Raji (cell line): ENCODE data around the gene SHROOM1.

Experiments used
- POLR2A ChIP-seq: IDR thresholded peaks from 2 replicates; pipeline ENCODE4 v1.6.1; 2011; ENCODE audit warnings: low read depth, low read length, control low read depth; ENCODE audit not compliant: insufficient read depth

Gene SHROOM1

GRCh38 chr5:132802044-132802684, 28.3 kb downstream of the SHROOM1 start:
- no peak for TF ChIP-seq POLR2A

GRCh38 chr5:132800545-132800944, 29.9 kb downstream of the SHROOM1 start:
- TF ChIP-seq POLR2A: no peak

GRCh38 chr5:132799392-132799791, 31.1 kb downstream of the SHROOM1 start:
- TF ChIP-seq POLR2A: no peak

GRCh38 chr5:132797651-132798050, 32.8 kb downstream of the SHROOM1 start:
- TF ChIP-seq POLR2A: no peak

- no peak for TF ChIP-seq POLR2A
Observed at GRCh38 chr5:132791026-132791425, 39.4 kb downstream of the SHROOM1 start.

- no peak for TF ChIP-seq POLR2A
Observed at GRCh38 chr5:132790201-132790865, 40.1 kb downstream of the SHROOM1 start.

- no peak for TF ChIP-seq POLR2A
Observed at GRCh38 chr5:132788990-132789886, 41.2 kb downstream of the SHROOM1 start.

- TF ChIP-seq POLR2A: no peak
Observed at GRCh38 chr5:132788508-132788907, 41.9 kb downstream of the SHROOM1 start.

- no peak for TF ChIP-seq POLR2A
Observed at GRCh38 chr5:132787076-132787475, 43.4 kb downstream of the SHROOM1 start.

GRCh38 chr5:132785864-132786263, 44.6 kb downstream of the SHROOM1 start:
- no peak for TF ChIP-seq POLR2A

GRCh38 chr5:132785365-132785764, 45.1 kb downstream of the SHROOM1 start:
- no peak for TF ChIP-seq POLR2A

GRCh38 chr5:132782101-132782500, 48.3 kb downstream of the SHROOM1 start:
- TF ChIP-seq POLR2A: no peak

- no peak for TF ChIP-seq POLR2A
Observed at GRCh38 chr5:132781029-132781428, 49.4 kb downstream of the SHROOM1 start.

- no peak for TF ChIP-seq POLR2A
Observed at GRCh38 chr5:132780577-132780976, 49.9 kb downstream of the SHROOM1 start.

- no peak for TF ChIP-seq POLR2A
Observed at GRCh38 chr5:132779961-132780360, 50.5 kb downstream of the SHROOM1 start.

- TF ChIP-seq POLR2A: no peak
Observed at GRCh38 chr5:132778856-132779255, 51.6 kb downstream of the SHROOM1 start.
